Keratinocyte (primary cell): Measurements from ENCODE around the gene SMPD3. TPM values are rescaled to one million over a fixed set of nuclear protein-coding genes. Genes with fewer than 3 reads are reported as not detected.

Experiments used
- DNase-seq: peaks from one replicate; pipeline ENCODE4 v3.0.0-alpha.2; 2011; ENCODE audit warnings: low read depth, missing footprints, low spot score
- FAIRE-seq: peaks from 2 replicates; lab custom pipeline; 2011; peaks lifted over from hg19 to GRCh38; lab: Jason Lieb, UNC
- H2AFZ ChIP-seq: 2 replicates; pipeline ENCODE4 v1.6.0; 2012; ENCODE audit warnings: low read length, control low read depth, inconsistent platforms; ENCODE audit not compliant: control insufficient read depth
- H3K27ac ChIP-seq: 2 replicates; pipeline ENCODE4 v1.5.1; 2011; ENCODE audit warnings: low read length; ENCODE audit not compliant: control insufficient read depth, insufficient read depth
- H3K27me3 ChIP-seq: 3 replicates; pipeline ENCODE4 v1.6.0; 2011; ENCODE audit warnings: low read length; ENCODE audit not compliant: control insufficient read depth, insufficient read depth; ENCODE audit errors: extremely low read depth
- H3K36me3 ChIP-seq, 2 experiments: 2 replicates in 1 of 2; 3 replicates in 1 of 2; pipeline ENCODE4 v1.5.1; 2011; ENCODE audit warnings: low read length in 2 of 2, mild to moderate bottlenecking in 1 of 2; ENCODE audit not compliant: control insufficient read depth in 2 of 2, insufficient read depth in 2 of 2; ENCODE audit errors: extremely low read depth in 1 of 2
- H3K4me1 ChIP-seq: 3 replicates; pipeline ENCODE4 v1.5.1; 2011; ENCODE audit warnings: low read length; ENCODE audit not compliant: control insufficient read depth, insufficient read depth; ENCODE audit errors: extremely low read depth
- H3K4me2 ChIP-seq: 3 replicates; pipeline ENCODE4 v1.6.0; 2011; ENCODE audit warnings: low read depth, low read length; ENCODE audit not compliant: control insufficient read depth, insufficient read depth; ENCODE audit errors: extremely low read depth
- H3K4me3 ChIP-seq, 3 experiments: fragments of 200-600 bp in 1 of 3; sonication (generic) in 1 of 3; 2 replicates in 2 of 3; 3 replicates in 1 of 3; pipeline ENCODE4 v1.5.1; 2011 to 2016; ENCODE audit warnings: low read length in 3 of 3, mild to moderate bottlenecking in 3 of 3, control low read depth in 2 of 3, inconsistent platforms in 1 of 3, low read depth in 1 of 3, mixed read lengths in 1 of 3, mixed run types in 1 of 3, moderate library complexity in 1 of 3; ENCODE audit not compliant: control insufficient read depth in 2 of 3, insufficient read depth in 2 of 3; ENCODE audit errors: extremely low read depth in 1 of 3
- H3K79me2 ChIP-seq: 2 replicates; pipeline ENCODE4 v1.6.0; 2012; ENCODE audit warnings: low read length; ENCODE audit not compliant: control insufficient read depth, insufficient read depth
- H3K9ac ChIP-seq: 3 replicates; pipeline ENCODE4 v1.6.0; 2011; ENCODE audit warnings: low read length; ENCODE audit not compliant: control insufficient read depth, insufficient read depth; ENCODE audit errors: extremely low read depth
- H3K9me1 ChIP-seq: 3 replicates; pipeline ENCODE4 v1.6.0; 2011; ENCODE audit warnings: low read length; ENCODE audit not compliant: control insufficient read depth, insufficient read depth; ENCODE audit errors: extremely low read depth
- H3K9me3 ChIP-seq: 2 replicates; pipeline ENCODE4 v1.5.1; 2012; ENCODE audit warnings: low read depth, low read length; ENCODE audit not compliant: control insufficient read depth
- H4K20me1 ChIP-seq: 3 replicates; pipeline ENCODE4 v1.6.0; 2011; ENCODE audit warnings: low read length; ENCODE audit not compliant: control insufficient read depth, insufficient read depth; ENCODE audit errors: extremely low read depth
- EZH2 ChIP-seq: IDR thresholded peaks from one replicate; pipeline ENCODE4 v1.6.1; 2012; ENCODE audit warnings: inconsistent platforms, mild to moderate bottlenecking, low read length, moderate library complexity
- dilution Hi-C: fragments of 300-500 bp; cut with MboI; formaldehyde crosslinking; loops from one replicate; pipeline ENCODE4 v1.7.0; 2020; ENCODE audit warnings: low sequenced_read_pairs; ENCODE audit not compliant: extremely low pct_ligation_motif_present
- polyA plus RNA-seq, 5 experiments: library from polyadenylated mRNA; depleted of rRNA in 3 of 5; stranded (reverse) in 3 of 5; stranded (forward) in 1 of 5; unstranded in 1 of 5; fragments of >200 nt; gene quantifications; 1 replicate in 1 of 5; 2 replicates in 3 of 5; 3 replicates in 1 of 5; pipeline versions ENCODE4 v1.2.1 to v1.2.3, GENCODE V29; 2011 to 2012; ENCODE audit warnings: missing spikeins in 2 of 5, low read depth in 1 of 5, low replicate concordance in 1 of 5
- TF ChIP-seq, protein P1 (sequence below), 3 experiments: IDR thresholded peaks in 1 of 3; conservative IDR thresholded peaks in 1 of 3; optimal IDR thresholded peaks in 1 of 3; 2 replicates in 2 of 3; 3 replicates in 1 of 3; pipeline versions ENCODE3 to v1.5.1; 2011; ENCODE audit warnings: low read length in 3 of 3, mild to moderate bottlenecking in 3 of 3, moderate library complexity in 2 of 3, control low read depth in 1 of 3, inconsistent platforms in 1 of 3; ENCODE audit not compliant: insufficient read depth in 2 of 3; ENCODE audit errors: extremely low read depth in 1 of 3

The SMPD3 gene
- polyA plus RNA-seq, 1 donor (not counting 4 experiments of a cell fraction or from before 2014, with no cell fraction given), result 0.34 TPM

DNA sequence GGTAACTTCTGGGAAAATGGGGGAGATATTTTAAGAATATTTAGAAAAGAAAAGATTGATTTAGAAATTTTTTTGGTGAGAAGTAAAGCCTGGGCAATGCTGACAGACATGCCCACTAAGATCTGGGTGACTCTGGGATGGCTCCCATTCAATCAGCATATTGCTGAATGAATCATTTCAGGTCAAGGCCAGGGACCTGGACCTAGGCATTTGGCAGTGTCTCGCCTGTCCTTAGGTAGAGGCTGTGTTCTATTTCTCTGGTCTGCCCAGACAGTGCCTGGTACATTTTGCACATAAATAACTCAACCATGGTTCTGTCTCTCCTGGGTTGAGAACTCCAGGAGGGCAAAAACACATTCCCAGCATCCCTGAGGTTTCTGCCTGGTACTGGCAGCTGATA, 39.9 kb downstream of the SMPD3 start:
- peaks cover 22% of the 10 kb centered on the region for H3K27me3 ChIP-seq
- dilution Hi-C loops, result no loop called here
- H2AFZ ChIP-seq, result no peak overlapping the region

DNA sequence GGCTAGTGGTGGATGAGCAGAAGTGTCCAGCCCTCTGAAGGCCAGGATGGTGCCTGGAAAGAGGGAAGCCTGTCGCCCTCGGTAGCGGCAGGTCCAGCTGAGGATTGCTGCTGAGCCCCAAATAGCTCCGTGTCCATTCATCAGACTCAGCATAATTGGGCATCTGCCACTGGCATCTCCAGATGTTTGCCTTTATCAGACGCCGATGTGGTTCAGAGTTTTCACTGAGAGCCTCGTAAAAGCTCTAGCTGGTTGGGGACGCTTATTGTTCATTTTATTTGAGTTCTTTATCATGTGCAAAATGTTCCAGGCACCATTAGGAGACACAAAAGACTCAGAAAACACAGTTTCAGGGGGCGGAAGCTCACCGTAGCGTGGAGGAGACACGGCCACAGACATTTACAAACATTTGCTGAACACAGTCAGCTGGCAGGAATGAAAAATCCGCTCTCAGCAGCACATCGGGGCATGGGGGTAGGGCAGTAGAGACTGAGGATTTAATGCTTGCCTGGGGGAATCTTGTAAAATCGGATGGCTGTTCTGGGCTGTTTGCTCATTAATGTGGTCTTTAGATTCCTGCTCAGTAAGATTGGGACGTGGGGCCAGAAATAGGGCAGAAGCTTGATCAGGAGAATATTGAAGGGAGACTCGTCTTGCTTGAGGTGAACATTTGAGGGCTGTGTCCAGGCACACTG, 41.7 kb downstream of the SMPD3 start:
- no peaks in the 10 kb centered on the region for H3K36me3 ChIP-seq
- H3K4me2 ChIP-seq, result no peak overlapping the region
- no peaks in the 10 kb centered on the region for H3K79me2 ChIP-seq
- no peak overlapping the region for H3K9ac ChIP-seq
- no peaks in the 10 kb centered on the region for H3K9me3 ChIP-seq
- H2AFZ ChIP-seq, result no peak overlapping the region
- peak; percentile 46 for FAIRE-seq
- no peak overlapping the region for H3K4me3 ChIP-seq
- dilution Hi-C loops, result no loop called here
- no peaks in the 10 kb centered on the region for H4K20me1 ChIP-seq
- H3K27ac ChIP-seq, result no peak overlapping the region
- no peaks in the 10 kb centered on the region for H3K4me1 ChIP-seq
- TF ChIP-seq, protein P1, sequence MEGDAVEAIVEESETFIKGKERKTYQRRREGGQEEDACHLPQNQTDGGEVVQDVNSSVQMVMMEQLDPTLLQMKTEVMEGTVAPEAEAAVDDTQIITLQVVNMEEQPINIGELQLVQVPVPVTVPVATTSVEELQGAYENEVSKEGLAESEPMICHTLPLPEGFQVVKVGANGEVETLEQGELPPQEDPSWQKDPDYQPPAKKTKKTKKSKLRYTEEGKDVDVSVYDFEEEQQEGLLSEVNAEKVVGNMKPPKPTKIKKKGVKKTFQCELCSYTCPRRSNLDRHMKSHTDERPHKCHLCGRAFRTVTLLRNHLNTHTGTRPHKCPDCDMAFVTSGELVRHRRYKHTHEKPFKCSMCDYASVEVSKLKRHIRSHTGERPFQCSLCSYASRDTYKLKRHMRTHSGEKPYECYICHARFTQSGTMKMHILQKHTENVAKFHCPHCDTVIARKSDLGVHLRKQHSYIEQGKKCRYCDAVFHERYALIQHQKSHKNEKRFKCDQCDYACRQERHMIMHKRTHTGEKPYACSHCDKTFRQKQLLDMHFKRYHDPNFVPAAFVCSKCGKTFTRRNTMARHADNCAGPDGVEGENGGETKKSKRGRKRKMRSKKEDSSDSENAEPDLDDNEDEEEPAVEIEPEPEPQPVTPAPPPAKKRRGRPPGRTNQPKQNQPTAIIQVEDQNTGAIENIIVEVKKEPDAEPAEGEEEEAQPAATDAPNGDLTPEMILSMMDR (optimal IDR thresholded peaks at IDR 0.05 in 1 of 3, IDR thresholded peaks at IDR 0.05 in 1 of 3, conservative IDR thresholded peaks at IDR 0.05 in 1 of 3; ENCODE audit: extremely low read depth in 1 of 3, insufficient read depth in 2 of 3, low read length in 3 of 3), result no peak
- TF ChIP-seq EZH2, result no peak
- no peak for DNase-seq
- H3K27me3 ChIP-seq, result peaks cover 16% of the 10 kb centered on the region
- no peaks in the 10 kb centered on the region for H3K9me1 ChIP-seq

More for the DNA sequence above, 39.9 kb downstream of the SMPD3 start:
- no peaks in the 10 kb centered on the region for H3K4me1 ChIP-seq
- no peaks in the 10 kb centered on the region for H3K79me2 ChIP-seq
- H3K27ac ChIP-seq, result no peak overlapping the region
- FAIRE-seq, result no peak
- H3K9ac ChIP-seq, result no peak overlapping the region
- no peaks in the 10 kb centered on the region for H3K9me1 ChIP-seq
- DNase-seq, result no peak
- H3K4me2 ChIP-seq, result no peak overlapping the region
- H3K4me3 ChIP-seq, result no peak overlapping the region
- TF ChIP-seq, protein P1 (optimal IDR thresholded peaks at IDR 0.05 in 1 of 3, IDR thresholded peaks at IDR 0.05 in 1 of 3, conservative IDR thresholded peaks at IDR 0.05 in 1 of 3; ENCODE audit: extremely low read depth in 1 of 3, insufficient read depth in 2 of 3, low read length in 3 of 3), result no peak
- no peak for TF ChIP-seq EZH2
- no peaks in the 10 kb centered on the region for H4K20me1 ChIP-seq
- no peaks in the 10 kb centered on the region for H3K9me3 ChIP-seq
- H3K36me3 ChIP-seq, result no peaks in the 10 kb centered on the region
